Transverse colon (tissue), 4 donors: ENCODE measurements around the gene LKAAEAR1.

ENCODE experiments used
- CTCF ChIP-seq, 5 experiments: fragments of 200-600 bp in 3 of 5; fragments of 450-650 bp in 2 of 5; sonication (generic) in 3 of 5; IDR thresholded peaks; 1 replicate in 2 of 5; 2 replicates in 3 of 5; pipeline ENCODE4 v1.5.1; 2016 to 2017; ENCODE audit warnings: antibody characterized with exemption in 5 of 5, inconsistent platforms in 3 of 5, mild to moderate bottlenecking in 2 of 5, moderate library complexity in 1 of 5
- EP300 ChIP-seq: sonication (generic); formaldehyde crosslinking; IDR thresholded peaks from one replicate; pipeline ENCODE4 v1.6.1; 2017; ENCODE audit warnings: antibody characterized with exemption, low read depth
- POLR2A ChIP-seq: fragments of 450-650 bp; IDR thresholded peaks from one replicate; pipeline ENCODE4 v1.6.1; 2016; ENCODE audit warnings: antibody characterized with exemption, mild to moderate bottlenecking, moderate library complexity
- POLR2AphosphoS5 ChIP-seq, 3 donors: sonication (generic); formaldehyde crosslinking; IDR thresholded peaks; one replicate each; pipeline ENCODE4 v1.6.1; 2016; ENCODE audit warnings: antibody characterized with exemption in 3 of 3

GRCh38 chr20:64072498-64073063, 11.6 kb downstream of the LKAAEAR1 start:
- no peak for TF ChIP-seq POLR2A
- no peak for TF ChIP-seq CTCF (IDR thresholded peaks at IDR 0.05)
- no peak for TF ChIP-seq EP300
- no peak for TF ChIP-seq POLR2AphosphoS5 (IDR thresholded peaks at IDR 0.05)
